AG09309 (cell line): ENCODE data around the gene ANKRD10.

Experiments
- DNase-seq: peaks from one replicate; pipeline ENCODE4 v3.0.0-alpha.2; 2010; ENCODE audit warnings: low read depth
- H3K4me3 ChIP-seq: 2 replicates; pipeline ENCODE4 v1.5.1; 2011; ENCODE audit warnings: mild to moderate bottlenecking, low read depth, low read length, moderate library complexity; ENCODE audit not compliant: control insufficient read depth
- CTCF ChIP-seq: IDR thresholded peaks from 2 replicates; pipeline ENCODE4 v1.5.1; 2011; ENCODE audit warnings: mild to moderate bottlenecking, low read depth, low read length, inconsistent platforms; ENCODE audit not compliant: insufficient read depth, control insufficient read depth; ENCODE audit errors: missing control alignments

ANKRD10 gene

GRCh38 chr13:110885516-110885915 lies 29.4 kb downstream of the ANKRD10 start:
- H3K4me3 ChIP-seq: no peak overlapping the region
- no peak for DNase-seq
- TF ChIP-seq CTCF: no peak

DNA sequence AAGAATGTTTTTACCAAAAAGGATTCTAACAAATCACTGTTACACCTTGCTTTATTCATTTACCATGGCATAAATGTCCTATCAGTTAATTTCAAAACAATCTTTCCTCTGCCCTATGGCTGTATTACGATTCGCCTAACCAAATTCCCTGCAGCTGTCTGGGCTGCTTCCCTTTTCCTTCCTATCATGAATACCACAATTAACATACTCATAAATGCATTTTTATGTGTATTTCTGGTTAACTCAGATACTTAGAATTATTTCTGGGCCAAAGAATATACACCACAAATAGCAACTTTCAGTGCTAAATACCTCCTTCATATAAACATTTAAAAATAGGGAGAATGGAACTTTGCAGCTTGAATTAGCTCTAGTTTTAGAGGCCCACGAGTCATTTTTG lies 30.4 kb downstream of the ANKRD10 start:
- no peak overlapping the region for H3K4me3 ChIP-seq
- no peak for DNase-seq
- TF ChIP-seq CTCF: no peak

GRCh38 chr13:110883542-110883941 lies 31.3 kb downstream of the ANKRD10 start:
- no peak for TF ChIP-seq CTCF
- DNase-seq: no peak
- no peak overlapping the region for H3K4me3 ChIP-seq

- no peak for DNase-seq
- H3K4me3 ChIP-seq: no peak overlapping the region
- no peak for TF ChIP-seq CTCF
Measured at GRCh38 chr13:110882972-110883371, 31.9 kb downstream of the ANKRD10 start.

- DNase-seq: no peak
- no peak for TF ChIP-seq CTCF
- H3K4me3 ChIP-seq: no peak overlapping the region
Measured at GRCh38 chr13:110881839-110882627, 32.8 kb downstream of the ANKRD10 start.

DNA sequence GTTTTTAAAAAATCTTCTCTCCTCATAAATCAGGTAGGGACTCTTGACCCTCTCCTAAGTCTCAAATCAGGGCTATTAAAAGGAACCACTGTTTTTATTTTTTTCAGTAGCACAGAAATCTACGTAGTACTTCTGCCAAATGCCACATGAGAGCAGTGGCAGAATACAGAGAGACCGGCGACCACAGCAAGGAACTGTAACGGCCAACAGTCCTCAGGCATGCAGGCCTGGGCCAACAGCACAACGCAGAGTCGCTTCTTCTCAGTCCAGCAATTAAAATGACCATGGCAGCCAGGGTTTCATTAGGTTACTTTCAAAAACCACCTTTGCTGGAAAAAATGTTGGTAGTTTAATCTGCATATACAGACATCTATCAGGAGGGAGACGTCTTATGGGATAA lies 34.2 kb downstream of the ANKRD10 start:
- no peak overlapping the region for H3K4me3 ChIP-seq
- no peak for DNase-seq
- no peak for TF ChIP-seq CTCF
